Loucy (cell line): ENCODE results near the gene CSNK2A1.

Experiments used
- CTCF ChIP-seq: fragments of 200-600 bp; sonication (generic); conservative IDR thresholded peaks from 2 replicates; pipeline ENCODE4 v1.5.1; 2014; ENCODE audit warnings: mild to moderate bottlenecking, antibody characterized with exemption, low read length
- EZH2phosphoT487 ChIP-seq: fragments of 200-600 bp; IDR thresholded peaks from 2 replicates; pipeline ENCODE4 v1.6.1; 2018; ENCODE audit warnings: antibody characterized with exemption, mild to moderate bottlenecking, moderate library complexity, borderline replicate concordance

DNA sequence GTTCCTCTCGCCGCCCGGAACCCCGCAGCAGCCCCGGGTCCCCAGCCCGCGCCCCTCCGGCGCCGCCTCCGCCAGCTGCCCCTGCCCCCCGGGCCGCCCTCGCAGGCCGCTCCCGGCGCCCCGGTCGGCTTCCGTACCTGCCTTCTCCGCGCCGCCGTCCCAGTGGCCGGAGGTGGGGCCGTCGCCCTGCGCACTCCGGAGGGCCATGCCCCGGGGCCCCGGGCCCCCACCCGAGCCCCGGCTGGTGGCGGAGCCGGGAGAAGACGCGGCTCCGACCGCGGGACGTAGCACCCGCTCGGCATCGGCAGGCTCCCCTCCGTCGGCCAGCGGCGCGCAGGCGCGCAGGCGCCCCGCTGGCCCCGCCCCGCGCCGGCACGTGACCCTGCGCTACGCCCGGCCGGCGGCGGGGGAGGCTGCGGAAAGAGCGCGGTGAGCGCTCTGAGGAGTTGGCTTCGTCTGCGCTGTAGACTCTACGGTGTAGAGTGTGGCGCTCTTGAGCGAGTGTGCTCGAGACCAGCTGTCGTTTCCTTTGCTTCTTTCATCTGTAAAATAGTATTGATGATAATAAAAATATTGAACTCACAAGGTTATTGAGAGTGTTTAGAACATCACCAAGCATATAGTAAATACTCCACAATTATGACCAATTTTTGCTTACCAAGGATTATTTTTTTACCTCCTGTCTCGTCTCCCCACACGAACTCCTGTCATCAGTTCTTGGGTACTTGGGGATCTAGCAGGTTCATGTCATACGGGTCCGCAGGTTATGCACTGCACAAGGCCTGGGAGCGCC is 81.2 kb downstream of the CSNK2A1 start, which contains the start of gene TBC1D20:
- TF ChIP-seq CTCF, result peak; percentile 33
- no peak for TF ChIP-seq EZH2phosphoT487
